C4-2B (cell line): ENCODE results near the gene KLHL25.

ENCODE experiments used
- ZFX ChIP-seq: fragments of 450-650 bp; IDR thresholded peaks from 2 replicates; pipeline ENCODE4 v1.6.1; 2017
- TF ChIP-seq, protein P1 (sequence below): fragments of 450-650 bp; conservative IDR thresholded peaks from 2 replicates; pipeline ENCODE4 v1.5.1; 2017; ENCODE audit warnings: mild to moderate bottlenecking

DNA sequence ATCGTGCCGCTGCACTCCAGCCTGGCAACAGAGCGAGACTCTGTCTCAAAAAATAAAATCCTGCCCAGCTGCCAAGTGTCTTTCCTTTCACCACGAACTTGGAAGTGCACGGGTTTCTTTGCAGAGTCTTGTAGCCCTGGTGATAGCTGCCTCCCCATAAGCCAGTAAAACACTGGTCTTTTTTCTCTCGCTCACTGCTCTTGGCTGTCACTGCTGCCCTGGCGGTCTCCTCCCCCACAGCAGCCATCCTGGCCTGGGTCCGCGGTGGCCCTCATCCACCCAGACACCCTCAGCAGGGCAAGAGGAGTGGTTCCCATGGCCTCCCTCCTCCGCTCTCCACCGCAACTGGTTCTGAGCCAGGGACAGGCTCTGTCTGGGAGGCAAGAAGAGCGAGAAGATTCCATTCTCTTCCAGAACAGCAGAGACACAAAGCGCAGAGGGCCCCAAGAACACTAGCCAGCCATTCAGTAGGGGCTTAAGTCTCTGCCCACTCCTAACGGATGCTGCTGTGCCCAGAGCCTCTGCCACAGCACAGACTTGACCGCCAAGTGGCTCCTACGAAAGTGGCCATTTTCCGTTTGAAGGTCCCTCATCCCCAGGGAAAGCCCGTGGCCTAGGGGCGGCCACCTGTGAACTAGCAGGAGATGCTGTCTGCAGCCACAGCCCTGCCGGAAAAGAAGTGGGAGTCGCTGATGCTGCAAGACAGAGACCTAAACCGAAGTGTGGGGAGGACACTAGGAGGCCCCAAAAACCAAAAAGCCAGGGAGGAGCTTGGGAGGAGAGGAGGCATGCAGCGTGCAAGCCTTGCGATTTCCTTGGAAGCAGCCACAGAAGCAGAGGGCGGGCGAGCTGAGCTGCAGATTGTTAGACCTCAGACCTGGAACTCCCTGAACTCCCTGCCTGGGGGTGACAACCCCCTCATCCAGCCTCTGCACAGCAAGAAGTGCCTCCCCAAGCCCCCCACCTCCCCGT is 44.1 kb downstream of the KLHL25 start:
- TF ChIP-seq, protein P1, sequence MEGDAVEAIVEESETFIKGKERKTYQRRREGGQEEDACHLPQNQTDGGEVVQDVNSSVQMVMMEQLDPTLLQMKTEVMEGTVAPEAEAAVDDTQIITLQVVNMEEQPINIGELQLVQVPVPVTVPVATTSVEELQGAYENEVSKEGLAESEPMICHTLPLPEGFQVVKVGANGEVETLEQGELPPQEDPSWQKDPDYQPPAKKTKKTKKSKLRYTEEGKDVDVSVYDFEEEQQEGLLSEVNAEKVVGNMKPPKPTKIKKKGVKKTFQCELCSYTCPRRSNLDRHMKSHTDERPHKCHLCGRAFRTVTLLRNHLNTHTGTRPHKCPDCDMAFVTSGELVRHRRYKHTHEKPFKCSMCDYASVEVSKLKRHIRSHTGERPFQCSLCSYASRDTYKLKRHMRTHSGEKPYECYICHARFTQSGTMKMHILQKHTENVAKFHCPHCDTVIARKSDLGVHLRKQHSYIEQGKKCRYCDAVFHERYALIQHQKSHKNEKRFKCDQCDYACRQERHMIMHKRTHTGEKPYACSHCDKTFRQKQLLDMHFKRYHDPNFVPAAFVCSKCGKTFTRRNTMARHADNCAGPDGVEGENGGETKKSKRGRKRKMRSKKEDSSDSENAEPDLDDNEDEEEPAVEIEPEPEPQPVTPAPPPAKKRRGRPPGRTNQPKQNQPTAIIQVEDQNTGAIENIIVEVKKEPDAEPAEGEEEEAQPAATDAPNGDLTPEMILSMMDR = no peak
- TF ChIP-seq ZFX = no peak
